Neural progenitor cell (in vitro differentiated cells): ENCODE data around the gene TCAF2.
"Not testable (repeated sequence)": the region's sequence is repeated elsewhere in the genome, so short reads cannot be mapped to it uniquely, and the experiment has no call there.

Experiments used
- CTCF ChIP-seq: fragments of 200-600 bp; sonication (generic); IDR thresholded peaks from 2 replicates; pipeline ENCODE4 v1.5.1; 2017; ENCODE audit warnings: antibody characterized with exemption, mild to moderate bottlenecking
- EZH2 ChIP-seq: fragments of 200-600 bp; sonication (generic); IDR thresholded peaks from 2 replicates; pipeline ENCODE4 v1.6.1; 2017; ENCODE audit warnings: antibody characterized with exemption, mild to moderate bottlenecking, moderate library complexity
- EZH2phosphoT487 ChIP-seq: fragments of 200-600 bp; sonication (generic); IDR thresholded peaks from 2 replicates; pipeline ENCODE4 v1.6.1; 2017; ENCODE audit warnings: antibody characterized with exemption

- TF ChIP-seq CTCF, EZH2, EZH2phosphoT487: not testable (repeated sequence)
These were observed 32.6 kb upstream of the TCAF2 start for GRCh38 chr7:143588183-143588582.
